Astrocyte of the hippocampus (primary cell): ENCODE data around the gene TBC1D16.
"Not testable (repeated sequence)": the region's sequence is repeated elsewhere in the genome, so short reads cannot be mapped to it uniquely, and the experiment has no call there.

Experiments used
- DNase-seq: peaks from one replicate; pipeline ENCODE4 v3.0.0; 2011; ENCODE audit warnings: low read depth, low spot score

Gene TBC1D16

DNA sequence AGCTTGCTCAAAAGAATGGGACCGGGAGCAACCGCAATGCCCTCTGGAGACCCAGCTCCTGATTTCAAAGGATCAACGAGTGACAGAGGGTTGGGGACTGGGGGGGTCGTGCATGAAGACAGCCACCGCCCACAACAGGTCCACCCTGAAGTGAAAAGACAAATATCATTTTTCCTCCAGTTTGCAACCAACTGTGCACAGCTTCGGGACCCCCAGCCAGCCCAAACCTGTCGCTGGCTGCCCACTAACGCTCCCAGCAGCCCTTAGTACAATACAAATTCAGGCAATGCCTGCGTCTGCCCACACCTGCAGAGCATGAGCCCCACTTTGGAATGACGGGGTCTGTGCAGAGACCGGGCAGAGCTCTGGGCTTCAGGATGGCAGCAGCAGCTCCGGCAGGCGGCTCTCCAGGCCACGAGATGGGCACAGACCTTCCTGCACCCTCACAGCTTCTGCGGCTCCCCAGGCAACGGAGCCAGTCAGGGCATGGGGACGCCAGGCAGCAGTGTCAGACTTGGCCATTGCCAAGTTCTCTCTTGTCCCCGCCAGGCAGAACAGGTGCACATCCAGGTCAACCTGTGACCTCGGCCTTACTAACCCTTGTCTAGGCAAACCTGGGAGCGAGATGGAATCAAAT, 60.1 kb downstream of the TBC1D16 start:
- no peak for DNase-seq

DNA sequence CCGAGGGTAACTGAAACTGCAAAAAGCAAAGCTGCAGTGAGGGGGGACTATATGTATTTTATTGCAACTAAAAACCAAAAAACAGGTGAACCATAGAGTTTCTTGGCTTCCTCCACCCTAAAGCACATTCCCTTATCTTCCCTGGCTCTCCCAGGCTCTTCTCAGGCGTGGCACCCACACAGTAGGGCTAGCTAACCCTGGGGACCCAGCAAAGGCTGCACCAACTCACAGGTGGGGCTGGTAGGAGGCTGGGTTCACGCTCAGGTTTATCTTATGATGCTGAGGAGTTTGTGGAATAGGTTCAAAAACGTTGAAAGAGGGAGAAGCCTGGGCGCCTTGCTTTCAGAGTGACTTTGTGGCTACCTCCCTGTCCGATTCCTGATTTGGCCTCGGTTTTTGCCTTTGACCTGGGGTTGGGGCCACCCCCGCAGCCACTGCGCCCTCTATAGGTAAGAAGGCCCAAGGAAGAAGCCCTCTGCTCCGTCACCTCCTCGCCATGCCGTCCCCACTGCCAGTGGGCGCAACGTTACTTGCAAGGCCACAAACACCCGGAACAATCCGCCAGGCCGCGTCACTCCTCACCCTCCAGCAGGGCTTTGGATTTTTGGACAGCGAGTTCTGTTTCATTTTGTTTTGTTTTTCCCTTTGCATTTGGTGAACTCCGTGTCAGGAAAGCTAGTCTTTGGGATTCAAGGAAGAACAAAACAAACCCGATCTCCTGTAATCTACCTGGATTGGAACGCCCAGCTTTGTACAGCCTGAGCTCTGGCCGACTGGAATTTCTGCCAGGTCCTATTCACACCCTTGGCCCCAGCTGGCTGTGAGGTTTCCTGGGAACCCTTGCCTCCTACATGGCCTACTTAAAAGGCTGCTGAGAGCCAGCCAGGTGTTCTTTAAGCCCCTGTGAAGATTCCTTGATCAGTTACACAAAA, 60.8 kb downstream of the TBC1D16 start:
- no peak for DNase-seq

DNA sequence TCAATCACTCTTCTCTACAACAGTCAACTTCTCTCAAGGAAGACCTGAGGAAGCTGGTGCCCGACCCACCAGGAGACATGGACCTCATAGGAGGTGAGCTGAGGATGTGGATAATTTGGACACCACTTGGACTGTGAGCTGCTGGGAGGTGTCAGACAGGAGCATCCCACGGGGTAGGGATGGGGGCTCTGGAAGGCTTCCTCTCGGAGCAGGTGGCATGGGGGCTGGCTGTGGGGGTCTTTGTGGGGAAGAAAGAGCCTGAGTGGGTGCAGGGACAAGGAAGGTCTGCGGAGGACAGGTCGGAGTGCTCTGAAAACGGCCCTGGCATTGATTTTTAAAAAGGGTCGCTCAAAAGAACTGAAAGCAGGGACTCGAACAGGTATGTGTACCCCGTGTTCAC, 64.0 kb downstream of the TBC1D16 start:
- no peak for DNase-seq

DNA sequence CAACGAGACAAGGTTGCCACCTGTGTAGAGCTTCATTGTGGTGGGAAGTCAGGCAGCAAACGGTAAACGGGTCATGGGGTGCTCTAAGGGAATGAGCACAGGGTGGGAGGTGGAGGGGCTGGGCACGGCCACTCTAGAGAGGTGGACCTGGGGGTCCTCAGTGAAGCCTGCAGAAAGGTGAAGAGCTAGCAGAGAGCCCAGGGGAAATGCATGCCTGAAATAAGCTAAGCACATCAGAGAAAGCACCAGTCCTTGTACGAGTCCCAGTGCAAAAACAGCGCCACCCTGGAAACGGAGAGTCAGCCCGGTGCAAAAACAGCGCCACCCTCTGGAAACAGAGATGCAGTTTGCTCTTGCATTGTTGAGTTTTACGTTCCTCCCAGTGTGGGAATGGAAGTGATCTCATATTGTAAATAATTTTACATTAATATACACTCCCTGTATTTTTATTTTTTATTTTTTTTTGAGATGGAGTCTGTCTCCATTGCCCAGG, 65.0 kb downstream of the TBC1D16 start:
- peak; percentile 50 for DNase-seq

DNA sequence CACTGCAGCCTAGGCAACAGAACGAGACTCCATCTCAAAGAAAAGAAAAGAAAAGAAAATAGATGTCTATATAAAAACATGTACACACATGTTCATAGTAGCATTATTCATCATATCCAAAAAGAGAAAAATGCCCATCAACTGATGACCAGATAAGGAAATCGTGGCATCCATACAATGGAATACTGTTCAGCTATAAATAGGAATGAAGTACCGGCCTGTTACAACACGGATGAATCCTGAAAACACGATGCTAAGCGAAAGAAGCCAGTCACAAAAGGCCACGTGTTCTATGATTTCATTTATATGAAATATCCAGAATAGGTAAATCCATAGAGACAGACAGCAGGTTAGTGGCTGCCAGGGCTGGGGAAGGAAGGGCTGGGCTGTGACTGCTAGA, 65.8 kb downstream of the TBC1D16 start:
- no peak for DNase-seq

DNA sequence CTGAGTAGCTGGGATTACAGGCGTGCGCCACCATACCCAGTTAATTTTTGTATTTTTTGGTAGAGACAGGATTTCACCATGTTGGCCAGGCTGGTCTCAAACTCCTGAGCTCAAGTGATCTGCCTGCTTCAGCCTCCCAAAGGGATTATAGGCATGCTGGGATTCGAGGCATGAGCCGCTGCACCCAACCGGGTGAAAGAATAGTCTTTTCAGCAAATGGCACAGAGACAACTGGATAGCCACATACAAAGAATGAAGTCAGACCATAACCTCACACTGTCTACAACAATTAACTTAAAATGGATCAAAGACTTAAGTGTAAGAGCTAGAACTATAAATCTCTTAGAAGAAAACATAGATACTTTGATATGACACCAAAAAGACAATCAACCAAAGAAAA, 67.6 kb downstream of the TBC1D16 start:
- DNase-seq: no peak

DNA sequence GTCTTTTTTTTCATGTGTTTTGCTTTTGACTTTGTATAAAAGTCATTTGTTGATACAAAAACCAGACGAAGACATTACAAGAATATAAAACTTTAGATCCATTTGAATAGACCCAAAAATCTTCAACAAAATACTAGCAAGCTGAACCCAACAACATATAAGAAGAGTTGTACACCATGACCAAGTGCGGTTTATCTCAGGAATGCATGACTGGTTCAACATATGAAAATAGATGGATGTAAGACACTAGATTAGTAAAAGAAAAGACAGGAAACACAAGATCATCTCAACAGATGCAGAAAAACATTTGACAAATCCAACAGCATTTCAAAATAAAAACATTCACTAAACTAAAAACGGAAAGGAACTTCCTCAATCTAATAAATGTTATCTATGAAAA, 69.0 kb downstream of the TBC1D16 start:
- no peak for DNase-seq

DNA sequence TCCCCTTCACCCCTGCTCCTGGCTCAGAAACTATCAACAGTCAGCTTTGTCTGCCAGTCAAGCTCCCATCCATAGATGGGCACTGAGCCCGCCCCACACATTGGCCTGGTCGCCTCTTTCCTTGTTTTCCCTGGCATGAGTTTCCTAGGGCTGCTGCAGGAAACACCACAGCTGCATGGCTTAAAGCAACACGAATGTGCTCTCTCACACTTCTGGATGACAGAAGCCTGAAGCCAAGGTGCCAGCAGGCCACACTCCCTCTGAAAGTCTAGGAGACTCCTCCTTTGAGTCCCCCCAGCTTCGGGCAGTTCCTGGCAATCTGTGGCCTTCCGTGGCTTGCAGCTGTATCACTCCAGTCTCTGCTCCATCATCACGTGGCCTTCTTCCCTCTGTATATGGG, 69.9 kb downstream of the TBC1D16 start:
- peak; percentile 46 for DNase-seq

DNA sequence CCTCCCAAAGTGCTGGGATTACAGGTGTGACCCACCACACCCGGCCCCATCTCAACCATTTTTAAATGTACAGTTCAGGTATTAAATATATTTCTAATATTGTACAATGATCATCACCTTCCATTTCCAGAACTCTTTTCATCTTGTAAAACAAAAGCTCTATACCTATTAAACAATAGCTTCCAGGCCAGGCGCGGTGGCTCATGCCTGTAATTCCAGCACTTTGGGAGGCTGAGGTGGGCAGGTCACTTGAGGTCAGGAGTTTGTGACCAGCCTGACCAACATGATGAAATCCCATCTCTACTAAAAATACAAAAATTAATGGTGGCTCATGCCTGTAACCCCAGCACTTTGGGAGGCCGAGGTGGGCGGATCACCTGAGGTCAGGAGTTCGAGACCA, 73.2 kb downstream of the TBC1D16 start:
- DNase-seq: not testable (repeated sequence)

DNA sequence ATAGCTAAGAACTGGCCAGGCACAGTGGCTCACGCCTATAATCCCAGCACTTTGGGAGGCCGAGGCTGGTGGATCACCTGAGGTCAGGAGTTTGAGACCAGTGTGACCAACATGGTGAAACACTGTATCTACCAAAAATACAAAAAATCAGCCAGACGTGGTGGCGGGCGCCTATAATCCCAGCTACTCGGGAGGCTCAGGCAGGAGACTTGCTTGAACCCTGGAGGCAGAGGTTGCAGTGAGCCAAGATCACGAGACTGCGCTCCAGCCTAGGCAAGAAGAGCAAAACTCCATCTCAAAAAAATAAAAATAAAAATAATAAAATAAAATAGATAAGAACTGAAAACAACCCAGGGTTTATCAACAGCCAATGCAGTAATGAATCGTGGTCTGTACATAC, 74.1 kb downstream of the TBC1D16 start:
- not testable (repeated sequence) for DNase-seq

DNA sequence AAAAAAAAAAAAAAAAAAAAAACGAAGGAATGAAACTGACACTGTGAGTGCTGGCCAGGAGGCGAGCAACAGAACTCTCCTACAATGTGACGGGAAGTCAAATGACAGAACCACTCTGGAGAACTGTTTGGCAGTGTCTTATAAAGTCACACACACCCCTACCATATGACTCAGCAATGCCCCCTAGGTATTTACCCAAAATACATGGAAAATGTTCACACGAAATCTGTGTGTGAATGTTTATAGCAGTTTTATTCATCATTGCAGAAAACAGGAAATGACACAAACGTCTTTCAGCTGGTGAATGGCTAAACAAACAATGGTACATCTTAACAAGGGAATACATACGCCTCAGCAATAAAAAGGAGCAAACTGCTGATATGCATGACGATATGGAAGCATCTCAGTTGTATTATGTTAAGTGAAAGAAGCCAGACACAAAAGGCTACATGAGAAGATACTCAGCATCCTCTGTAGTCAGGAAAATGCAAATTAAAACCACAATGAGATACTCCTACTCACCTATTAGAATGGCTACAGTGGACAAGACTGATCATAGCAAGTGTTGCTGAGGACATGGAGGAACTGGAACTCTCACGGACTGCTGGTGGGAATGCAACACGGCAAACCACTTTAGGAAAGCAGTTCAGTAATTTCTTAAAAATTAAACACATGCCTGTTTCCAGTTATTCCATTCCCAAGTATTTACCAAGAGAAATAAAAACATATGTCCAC, 74.7 kb downstream of the TBC1D16 start:
- DNase-seq: no peak

DNA sequence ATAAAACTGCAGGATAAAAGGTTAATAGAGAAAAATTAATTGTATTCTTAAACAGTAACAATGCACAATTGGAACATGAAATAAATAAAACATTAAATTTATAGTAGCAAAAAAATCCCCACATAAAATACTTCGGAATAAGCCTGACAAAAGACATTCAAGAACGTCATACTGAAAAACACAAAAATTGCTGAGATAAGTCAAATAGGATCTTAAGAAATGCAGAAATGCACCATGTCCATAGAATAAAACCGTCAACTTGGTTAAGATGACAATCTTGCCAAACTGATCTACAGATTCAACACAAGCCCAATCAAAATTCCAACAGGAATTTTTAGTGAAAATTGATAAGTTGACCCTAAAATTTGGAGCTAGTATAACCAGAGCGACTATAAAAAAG, 76.6 kb downstream of the TBC1D16 start:
- DNase-seq: no peak

DNA sequence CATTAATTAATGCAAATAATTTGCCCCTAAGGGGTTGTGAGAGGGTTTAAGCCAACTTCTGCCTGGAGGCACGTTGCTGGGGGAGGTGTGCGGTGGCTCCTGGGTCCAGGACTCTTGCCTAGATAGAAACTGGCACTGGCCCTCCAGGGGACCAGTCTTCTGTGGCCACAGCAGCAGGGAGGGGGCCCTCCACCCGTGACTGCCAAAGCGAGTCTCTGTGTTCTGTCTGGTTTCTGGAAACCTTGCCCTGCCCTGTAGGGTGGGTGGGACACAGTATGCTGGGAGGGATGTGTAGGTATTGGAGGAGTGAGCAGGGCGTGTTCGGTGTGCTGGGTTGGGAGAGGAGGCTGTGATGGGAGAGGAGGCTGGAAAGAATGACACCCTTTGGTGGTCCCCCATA, 78.8 kb downstream of the TBC1D16 start:
- DNase-seq: no peak

DNA sequence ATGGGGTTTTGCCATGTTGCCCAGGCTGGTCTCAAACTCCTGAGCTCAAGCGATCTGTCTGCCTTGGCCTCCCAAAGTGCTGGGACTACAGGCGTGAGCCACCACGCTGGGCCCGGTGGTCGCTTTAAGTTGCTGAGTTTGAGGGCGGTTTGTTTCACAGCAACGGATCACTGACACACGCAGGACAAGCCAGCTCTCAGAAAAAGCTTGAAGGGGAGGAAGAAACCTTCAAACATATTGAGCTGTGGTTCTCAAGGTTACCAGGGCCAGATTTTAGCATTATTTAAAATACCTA, 79.3 kb downstream of the TBC1D16 start:
- not testable (repeated sequence) for DNase-seq

DNA sequence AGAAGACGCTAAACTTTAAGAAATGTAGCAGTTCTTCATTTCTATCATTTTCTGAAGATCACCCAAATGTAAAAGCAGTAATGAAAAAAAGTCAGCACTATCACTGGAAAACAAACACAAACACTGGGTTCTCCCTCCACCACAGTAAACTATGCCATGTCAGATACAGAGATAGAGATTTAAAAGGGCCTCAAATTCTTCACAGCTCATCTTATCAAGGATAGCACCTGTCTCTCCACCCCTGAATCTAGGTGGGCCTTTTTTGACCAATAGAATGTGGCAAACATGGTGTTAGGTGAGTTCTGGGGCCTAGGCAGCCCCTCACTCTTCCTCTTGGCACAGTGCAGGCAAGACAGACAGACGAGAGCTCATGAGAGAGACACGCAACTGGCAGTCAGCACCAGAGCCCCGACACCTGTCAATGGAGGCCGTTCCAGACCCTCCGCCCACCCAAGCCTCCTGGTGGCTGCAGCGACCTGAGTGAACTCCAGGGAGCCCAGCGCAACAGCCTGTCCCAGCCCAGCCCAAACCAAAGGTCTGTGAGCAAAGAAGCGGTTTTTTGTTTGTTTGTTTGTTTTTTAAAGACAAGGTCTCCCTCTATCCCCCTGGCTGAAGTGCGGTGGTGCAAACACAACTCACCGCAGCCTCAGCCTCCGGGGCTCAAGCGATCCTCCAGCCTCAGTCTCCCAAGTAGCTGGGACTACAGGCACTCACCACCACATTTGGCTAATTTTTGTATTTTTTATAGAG, 79.8 kb downstream of the TBC1D16 start:
- no peak for DNase-seq

DNA sequence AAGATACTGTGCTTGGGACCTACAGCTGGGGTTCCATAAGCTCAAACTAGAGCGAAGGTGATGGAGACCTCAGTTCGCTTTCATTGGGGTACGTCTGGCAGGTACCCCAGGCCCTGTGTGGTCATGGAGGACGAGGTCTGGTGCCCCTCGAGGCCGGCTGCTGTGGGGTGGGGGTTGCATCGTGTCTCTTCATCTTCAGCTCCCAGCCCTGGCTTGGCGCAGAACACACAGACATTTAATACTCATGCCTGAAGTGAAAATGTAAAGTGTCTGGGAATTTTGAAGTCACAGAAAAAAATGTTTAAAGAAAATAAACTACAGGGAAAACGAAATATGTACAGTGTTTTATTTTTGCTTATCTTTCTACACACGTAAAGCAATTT, 80.5 kb downstream of the TBC1D16 start:
- no peak for DNase-seq

DNA sequence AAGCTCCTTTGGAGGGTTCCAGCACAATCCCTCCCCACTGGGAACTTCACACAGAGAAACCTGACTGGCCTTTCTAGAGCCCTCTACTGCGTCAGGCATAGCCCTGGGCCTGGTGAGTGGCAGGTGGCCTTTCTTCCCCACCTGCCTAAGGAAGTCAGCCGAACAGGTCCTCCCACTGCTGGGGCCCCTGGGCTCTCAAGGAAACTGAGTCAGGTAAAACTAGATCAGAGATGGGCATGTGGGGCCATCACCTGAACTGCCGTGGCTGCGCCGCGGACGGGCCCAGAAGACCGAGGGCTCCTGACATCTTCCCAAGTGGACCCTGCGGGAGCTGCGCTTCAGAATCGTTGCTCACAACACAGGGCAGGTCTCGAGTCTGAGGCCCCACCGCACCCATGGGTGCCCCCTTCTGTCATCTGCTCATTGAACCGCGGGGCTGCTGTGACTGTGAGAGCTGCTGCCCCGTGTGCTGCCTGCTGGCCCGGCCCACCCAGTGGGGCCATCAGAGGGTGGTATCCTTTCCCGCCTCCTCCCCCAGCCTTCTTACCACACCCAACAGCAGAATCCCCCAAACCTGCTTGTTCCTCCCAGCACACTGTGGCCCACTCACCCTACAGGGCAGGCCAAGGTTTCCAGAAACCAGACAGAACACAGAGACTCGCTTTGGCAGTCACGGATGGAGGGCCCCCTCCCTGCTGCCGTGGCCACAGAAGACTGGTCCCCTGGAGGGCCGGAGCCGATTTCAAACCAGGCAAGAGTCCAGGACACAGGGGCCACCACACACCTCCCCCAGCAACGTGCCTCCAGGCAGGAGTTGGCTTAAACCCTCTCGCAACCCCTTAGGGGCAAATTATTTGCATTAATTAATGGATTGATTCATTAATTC, 81.1 kb downstream of the TBC1D16 start:
- no peak for DNase-seq

DNA sequence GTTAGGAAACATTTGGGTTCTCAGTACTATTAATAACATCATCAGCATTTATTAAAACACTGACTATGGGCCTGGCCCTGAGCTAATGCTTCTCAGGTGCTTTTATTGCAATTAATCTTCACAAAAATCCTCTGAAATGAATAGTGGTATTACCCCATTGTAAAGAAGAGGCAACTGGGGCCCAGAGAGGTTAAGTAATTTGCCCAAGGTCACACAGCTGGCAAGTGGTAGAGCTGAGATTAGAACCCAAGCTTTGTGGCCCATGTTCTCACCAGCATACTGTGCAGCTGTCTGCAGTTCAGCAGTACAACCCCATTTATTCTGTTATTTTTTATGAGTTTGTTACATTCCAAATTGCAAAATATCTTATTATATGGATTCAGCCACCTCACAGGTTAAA, 82.3 kb downstream of the TBC1D16 start:
- no peak for DNase-seq

DNA sequence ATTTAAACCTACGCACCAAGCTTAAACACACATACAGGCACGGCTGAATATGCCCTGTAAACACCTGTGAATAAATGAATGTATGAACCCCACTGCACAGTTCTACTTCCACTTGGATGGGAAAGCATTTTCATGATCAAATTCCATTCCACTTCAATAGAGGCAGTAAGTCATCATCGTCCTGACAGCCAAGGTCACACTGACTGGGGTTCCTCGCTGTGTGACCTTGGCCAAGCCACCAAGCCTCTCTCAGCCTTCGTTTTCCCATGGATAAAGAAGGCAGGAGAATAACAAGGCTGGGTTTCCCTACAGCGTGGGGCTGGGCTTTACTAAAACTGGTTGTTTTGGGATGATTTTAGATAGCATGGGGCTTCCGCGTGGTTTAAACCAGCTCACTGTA, 82.8 kb downstream of the TBC1D16 start:
- DNase-seq: no peak

DNA sequence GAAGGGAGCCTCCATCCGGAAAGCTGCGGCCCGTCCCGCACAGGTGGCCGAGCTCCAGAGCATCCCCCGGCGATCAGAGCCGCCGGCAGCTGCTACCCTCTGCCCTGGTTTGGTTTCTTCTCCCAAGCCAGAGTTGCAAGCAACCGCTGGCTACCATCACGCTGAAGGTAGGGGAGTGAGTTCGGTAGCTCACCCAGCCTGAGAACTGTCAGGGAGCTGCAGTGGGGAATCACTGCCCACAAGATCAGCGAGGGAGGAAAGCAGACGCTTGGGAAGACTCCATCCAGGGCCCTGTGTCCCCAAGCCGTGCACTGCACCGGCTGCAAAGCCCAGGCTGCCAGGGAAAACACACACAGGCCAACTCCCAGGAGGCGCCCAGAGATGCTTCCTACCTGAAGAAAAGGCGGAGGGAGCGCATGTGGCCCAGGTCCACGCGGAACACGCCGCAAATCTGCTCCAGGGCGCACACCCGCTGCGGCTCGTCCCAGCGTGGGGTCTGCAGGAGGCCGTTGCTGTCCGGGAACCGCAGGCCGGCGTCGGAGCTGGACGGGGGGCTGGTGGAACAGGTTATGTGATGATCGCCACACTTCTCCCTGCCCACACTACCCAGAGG, 83.3 kb downstream of the TBC1D16 start:
- no peak for DNase-seq
